Hematopoietic multipotent progenitor cell treated with erythropoietin and hydrocortisone succinate and interleukin-3 and kit ligand, for 4 days (in vitro differentiated cells): ENCODE results near the gene PHC2.

Experiments
- DNase-seq: peaks from one replicate; pipeline ENCODE4 v3.0.0-alpha.2; 2015

Gene PHC2

GRCh38 chr1:33414879-33415278 lies 16.0 kb downstream of the PHC2 start:
- DNase-seq = no peak

- DNase-seq = no peak
These were observed 20.7 kb downstream of the PHC2 start for GRCh38 chr1:33410091-33410701.

- DNase-seq = no peak
These were observed 22.8 kb downstream of the PHC2 start for GRCh38 chr1:33408093-33408436.

- DNase-seq = no peak
These were observed 23.4 kb downstream of the PHC2 start for GRCh38 chr1:33407352-33408092.

- DNase-seq = no peak
These were observed 28.7 kb downstream of the PHC2 start for GRCh38 chr1:33402206-33402605.

- DNase-seq = no peak
These were observed 29.4 kb downstream of the PHC2 start for GRCh38 chr1:33401471-33401870.

GRCh38 chr1:33400153-33400911 lies 30.6 kb downstream of the PHC2 start:
- DNase-seq = no peak

GRCh38 chr1:33399375-33399774 lies 31.5 kb downstream of the PHC2 start:
- no peak for DNase-seq

GRCh38 chr1:33397994-33398393 lies 32.9 kb downstream of the PHC2 start:
- DNase-seq = no peak

- no peak for DNase-seq
These were observed 33.8 kb downstream of the PHC2 start for GRCh38 chr1:33397125-33397506.

GRCh38 chr1:33396188-33397124 lies 34.4 kb downstream of the PHC2 start:
- DNase-seq = peak; percentile 97

- DNase-seq = no peak
These were observed 36.1 kb downstream of the PHC2 start for GRCh38 chr1:33394770-33395169.

- no peak for DNase-seq
These were observed 36.9 kb downstream of the PHC2 start for GRCh38 chr1:33393991-33394390.

GRCh38 chr1:33393524-33393923 lies 37.4 kb downstream of the PHC2 start:
- no peak for DNase-seq

GRCh38 chr1:33392639-33393038 lies 38.3 kb downstream of the PHC2 start:
- no peak for DNase-seq

- DNase-seq = no peak
These were observed 38.7 kb downstream of the PHC2 start for GRCh38 chr1:33392206-33392605.

- no peak for DNase-seq
These were observed 39.4 kb downstream of the PHC2 start for GRCh38 chr1:33391343-33392078.

- no peak for DNase-seq
These were observed 40.4 kb downstream of the PHC2 start for GRCh38 chr1:33390542-33390941.

GRCh38 chr1:33388805-33389771 lies 41.8 kb downstream of the PHC2 start:
- DNase-seq = no peak

- DNase-seq = no peak
These were observed 43.3 kb downstream of the PHC2 start for GRCh38 chr1:33387625-33388024.

- no peak for DNase-seq
These were observed 45.6 kb downstream of the PHC2 start for GRCh38 chr1:33385251-33385650.
